PFSK-1 (cell line): ENCODE data around the gene IKZF3.

Experiments
- SIN3A ChIP-seq: IDR thresholded peaks from 2 replicates; pipeline ENCODE4 v1.6.1; 2012; ENCODE audit warnings: mild to moderate bottlenecking, low read length, moderate library complexity, borderline replicate concordance; ENCODE audit not compliant: insufficient read depth
- TAF1 ChIP-seq: IDR thresholded peaks from 2 replicates; pipeline ENCODE4 v1.6.1; 2012; ENCODE audit warnings: low read length, control low read depth, borderline replicate concordance; ENCODE audit not compliant: insufficient read depth

- TF ChIP-seq SIN3A (no peak), TAF1 (no peak)
Measured at GRCh38 chr17:39751016-39751543, 113.0 kb downstream of the IKZF3 start.
